Neural progenitor cell (in vitro differentiated cells): ENCODE data around the gene EBP.

Source experiments
- EZH2 ChIP-seq: fragments of 200-600 bp; sonication (generic); IDR thresholded peaks from 2 replicates; pipeline ENCODE4 v1.6.1; 2017; ENCODE audit warnings: antibody characterized with exemption, mild to moderate bottlenecking, moderate library complexity
- TF ChIP-seq, protein P1 (sequence below): fragments of 200-600 bp; sonication (generic); IDR thresholded peaks from 2 replicates; pipeline ENCODE4 v1.5.1; 2017; ENCODE audit warnings: antibody characterized with exemption, mild to moderate bottlenecking

GRCh38 chrX:48513670-48514069, 7.9 kb upstream of the EBP start:
- TF ChIP-seq EZH2 = no peak
- TF ChIP-seq, protein P1, sequence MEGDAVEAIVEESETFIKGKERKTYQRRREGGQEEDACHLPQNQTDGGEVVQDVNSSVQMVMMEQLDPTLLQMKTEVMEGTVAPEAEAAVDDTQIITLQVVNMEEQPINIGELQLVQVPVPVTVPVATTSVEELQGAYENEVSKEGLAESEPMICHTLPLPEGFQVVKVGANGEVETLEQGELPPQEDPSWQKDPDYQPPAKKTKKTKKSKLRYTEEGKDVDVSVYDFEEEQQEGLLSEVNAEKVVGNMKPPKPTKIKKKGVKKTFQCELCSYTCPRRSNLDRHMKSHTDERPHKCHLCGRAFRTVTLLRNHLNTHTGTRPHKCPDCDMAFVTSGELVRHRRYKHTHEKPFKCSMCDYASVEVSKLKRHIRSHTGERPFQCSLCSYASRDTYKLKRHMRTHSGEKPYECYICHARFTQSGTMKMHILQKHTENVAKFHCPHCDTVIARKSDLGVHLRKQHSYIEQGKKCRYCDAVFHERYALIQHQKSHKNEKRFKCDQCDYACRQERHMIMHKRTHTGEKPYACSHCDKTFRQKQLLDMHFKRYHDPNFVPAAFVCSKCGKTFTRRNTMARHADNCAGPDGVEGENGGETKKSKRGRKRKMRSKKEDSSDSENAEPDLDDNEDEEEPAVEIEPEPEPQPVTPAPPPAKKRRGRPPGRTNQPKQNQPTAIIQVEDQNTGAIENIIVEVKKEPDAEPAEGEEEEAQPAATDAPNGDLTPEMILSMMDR = no peak
